HG03378 (cell line): ENCODE measurements around the gene ARHGDIA.

Experiments used
- ATAC-seq: cut with Tn5 transposase; IDR thresholded peaks from one replicate; pipeline ENCODE4 v1.9.1; 2021; ENCODE audit warnings: mild to moderate bottlenecking, moderate library complexity; ENCODE audit not compliant: unreplicated experiment

ARHGDIA gene

DNA sequence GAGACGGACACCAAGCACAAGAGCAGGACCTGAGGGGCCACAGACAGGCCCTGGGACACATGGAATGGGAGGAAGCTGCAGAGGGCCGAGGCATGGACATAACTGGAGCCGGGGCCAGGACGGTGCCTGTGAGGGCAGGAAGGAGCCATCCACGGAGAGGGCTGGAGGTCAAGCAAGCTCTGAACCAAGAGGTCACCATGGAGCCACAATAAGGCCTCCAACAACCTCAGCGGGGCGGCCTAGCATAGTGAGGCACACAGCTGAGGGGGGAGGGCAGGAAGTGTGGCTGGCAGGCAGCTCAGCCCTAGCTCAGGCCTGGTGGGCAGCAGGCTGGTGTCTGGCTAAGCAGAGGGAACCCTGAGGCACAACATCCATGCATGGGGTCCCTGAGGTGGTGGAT is 42.5 kb downstream of the ARHGDIA start:
- no peak for ATAC-seq

DNA sequence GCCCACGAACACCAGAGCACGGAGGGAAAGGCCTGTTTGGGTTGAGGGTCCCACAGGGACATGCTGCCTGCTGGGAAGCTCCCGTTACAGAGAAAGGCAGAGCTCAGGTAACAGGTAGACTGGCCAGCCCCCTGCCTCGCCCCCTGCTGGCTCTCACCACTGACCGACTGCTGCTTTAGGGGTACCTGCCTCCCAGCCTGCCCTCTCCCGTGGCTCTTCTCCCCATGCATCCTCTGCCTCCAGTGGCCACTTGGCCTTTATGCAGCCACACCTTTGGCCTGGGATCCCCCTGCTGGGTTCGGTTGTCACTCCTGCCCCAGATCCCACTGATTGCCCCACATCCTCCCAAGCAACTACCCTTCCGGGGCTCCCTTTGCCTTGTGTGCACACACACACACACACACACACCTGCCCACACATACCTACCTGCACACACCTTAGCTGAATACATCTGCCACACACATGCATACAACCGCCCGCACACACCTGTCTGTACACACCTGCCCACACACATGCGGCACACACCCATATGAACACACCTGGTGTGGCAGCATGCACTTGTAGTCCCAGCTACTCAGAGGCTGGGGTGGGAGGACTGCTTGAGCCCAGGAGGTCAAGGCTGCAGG is 45.2 kb downstream of the ARHGDIA start:
- no peak for ATAC-seq

DNA sequence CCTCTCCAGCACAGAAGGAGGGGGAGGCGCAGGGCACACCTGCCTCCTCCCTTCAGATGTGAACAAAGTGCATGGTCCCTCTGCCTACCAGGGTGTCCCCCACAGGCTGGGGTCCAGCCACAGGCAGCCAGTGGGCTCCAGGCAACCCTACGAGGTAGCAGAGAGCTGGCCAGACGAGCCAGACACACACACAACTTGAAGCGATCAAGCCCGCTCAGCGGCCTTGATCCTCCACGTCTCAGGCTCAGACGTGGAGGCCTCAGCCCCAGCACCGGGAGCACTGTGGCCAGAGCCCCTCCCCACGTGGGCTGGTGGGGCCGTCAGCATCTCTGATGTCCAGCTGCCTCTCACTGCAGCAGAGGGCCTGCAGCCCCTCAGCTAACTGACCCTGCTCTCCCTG is 46.5 kb downstream of the ARHGDIA start:
- no peak for ATAC-seq

DNA sequence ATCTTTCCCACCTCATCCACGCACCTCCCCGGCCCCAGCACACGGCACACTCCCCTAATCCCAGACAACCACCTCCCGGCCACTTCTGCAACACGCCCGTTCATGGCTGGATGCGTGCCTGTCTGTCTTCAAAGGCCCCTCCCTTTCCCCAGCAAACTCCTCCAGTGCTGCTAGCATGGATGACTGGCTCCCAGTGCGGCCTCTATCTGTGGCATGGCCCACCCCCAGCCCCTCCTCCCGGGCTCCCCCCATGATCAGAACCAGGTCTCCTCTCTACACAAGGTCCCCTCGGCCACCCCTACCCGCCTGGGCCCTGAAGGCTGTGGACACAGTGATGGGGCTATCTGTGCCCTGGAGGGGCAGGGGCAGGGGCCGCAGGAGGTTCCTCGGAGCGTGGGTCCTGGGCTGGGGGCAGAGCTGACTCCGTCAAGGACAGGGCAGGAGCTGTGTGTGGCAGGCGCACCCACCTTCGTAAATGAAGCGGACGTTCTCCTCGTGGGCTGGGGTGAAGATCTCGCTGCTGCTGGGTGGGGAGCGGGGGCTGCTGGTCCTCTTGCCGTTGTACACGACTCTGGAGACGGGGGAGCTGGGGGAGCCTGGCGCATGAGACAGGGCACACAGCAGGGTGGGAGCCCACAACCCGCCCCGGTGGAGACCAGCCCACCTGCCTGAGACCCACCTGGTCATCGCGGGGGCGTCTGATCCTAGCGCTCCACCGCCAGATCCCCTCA is 47.2 kb downstream of the ARHGDIA start:
- ATAC-seq: no peak

DNA sequence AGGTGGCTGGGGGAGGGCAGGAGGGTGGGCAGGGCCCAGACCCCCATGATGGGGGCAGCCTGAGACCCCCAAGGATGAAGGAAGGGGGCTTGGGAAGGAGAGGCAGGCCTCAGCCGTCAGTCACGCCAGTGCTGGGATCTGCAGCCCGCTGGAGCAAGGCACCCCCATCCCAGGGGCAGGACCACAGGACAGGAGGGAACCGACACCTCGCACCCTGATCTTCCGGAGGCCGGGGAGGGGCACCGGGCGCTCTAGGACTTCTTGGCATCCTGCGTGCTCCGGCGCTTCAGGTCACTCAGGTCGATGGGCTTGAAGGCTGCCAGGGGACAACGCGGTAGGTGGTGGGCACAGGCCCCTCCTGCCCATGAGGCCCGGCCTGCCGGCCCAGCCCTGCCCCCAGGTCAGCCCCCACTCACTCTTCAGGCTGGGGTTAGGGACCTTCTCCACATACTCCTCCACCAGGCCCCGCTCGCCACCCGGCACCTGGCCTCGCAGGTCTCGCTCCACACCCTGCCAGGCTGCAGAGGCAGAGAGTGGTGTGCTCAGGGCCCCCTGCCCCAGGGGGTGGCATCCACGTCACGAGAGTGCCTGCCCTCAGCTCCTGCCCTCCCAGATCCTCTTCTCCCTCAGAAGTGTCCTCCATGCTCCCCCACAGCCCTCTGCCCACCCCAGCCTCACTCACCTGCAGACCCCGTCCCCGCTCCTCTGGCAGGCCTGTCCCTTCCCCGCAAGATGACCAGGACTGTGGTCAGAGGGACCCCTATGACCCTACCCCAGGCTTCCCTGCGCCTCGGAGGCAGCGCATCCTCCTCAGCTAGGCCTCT is 47.9 kb downstream of the ARHGDIA start:
- ATAC-seq: no peak

DNA sequence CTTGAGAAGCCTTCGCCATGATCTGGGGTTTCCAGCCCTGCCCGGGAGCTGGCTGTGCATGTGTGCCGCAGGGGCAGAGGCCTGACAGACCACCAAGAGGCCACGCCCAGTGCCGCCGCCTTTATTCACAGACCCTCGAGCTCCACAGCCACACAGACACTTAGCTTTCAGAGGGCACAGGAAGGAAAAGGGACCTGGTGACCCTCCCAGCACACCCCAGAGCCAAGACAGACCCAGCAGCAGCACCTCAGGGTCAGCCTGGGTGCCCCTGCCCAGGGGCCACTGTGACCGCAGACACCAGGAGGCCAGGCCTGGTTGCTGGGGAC is 48.9 kb downstream of the ARHGDIA start:
- no peak for ATAC-seq

DNA sequence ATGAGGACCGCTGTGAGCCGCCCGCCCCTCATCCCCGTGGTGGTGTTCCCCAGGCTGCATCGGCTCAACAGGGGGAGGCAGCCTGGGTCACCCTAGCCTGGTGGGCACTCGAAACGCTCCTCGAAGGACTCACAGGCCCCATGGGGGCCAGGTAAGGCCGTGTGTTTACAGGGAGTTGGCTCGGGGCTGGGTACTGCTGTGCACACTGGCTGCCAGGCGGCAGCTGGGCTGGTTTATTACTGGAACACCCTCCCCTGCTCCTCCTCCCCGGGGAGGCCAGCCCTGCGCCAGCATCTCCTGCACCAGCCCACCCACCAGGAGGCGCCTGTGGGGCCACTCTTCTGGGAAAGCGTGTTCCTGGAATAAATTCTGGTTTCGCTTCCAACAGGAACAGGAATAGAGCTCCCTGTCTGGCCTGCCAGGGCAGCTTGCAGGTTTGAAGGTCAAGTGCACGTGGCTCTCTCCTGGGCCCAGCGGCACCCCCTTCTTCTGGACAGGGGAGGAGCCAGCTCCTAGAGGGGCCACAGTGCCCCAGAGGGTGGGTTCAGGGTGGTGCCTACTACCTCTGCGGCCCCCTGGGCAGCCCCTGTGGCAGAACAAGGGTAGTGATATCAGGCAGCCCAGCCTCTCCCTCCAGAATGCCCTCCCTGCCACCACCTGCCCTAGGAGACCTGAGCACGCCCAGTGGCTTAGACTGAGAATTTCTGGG is 49.4 kb downstream of the ARHGDIA start:
- ATAC-seq: no peak

DNA sequence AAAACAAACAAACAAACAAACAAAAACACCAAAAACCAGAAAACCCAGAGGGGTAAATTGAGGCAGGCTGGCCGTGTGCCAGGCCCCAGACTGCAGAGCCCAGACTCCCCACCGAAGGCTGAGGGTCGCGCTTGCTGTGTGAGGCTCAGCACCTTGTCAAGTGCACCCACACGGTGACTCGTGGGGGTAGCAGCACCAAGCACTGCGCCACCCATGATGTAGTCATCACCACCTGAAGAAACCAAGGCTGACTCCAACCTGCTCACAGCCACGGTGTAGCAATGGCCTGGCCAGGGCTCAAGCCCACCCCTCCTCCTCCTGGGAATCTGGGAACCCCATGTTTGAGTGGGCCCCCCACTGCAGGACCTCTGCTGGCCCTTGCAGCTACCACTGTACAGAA is 50.0 kb downstream of the ARHGDIA start:
- ATAC-seq: no peak

DNA sequence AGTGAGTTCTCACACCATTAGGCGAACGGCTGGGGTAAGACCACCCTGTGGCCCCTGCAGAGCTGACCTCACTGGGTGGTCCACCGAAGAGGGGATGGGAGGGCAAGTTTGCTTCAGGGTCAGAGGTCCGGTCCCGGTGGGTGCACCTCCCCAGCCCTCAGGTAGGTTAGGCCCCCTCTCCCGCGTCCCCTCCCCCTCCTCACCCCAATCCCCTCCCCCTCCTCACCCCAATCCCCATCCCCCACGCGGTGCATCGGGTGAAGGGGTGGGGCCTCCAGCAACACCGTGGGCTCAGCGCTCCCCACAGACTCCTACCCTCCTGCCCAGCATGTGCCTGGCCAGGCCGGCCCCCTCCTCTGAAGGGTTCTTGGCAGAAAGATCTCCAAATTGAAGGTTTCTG is 51.4 kb downstream of the ARHGDIA start:
- no peak for ATAC-seq

DNA sequence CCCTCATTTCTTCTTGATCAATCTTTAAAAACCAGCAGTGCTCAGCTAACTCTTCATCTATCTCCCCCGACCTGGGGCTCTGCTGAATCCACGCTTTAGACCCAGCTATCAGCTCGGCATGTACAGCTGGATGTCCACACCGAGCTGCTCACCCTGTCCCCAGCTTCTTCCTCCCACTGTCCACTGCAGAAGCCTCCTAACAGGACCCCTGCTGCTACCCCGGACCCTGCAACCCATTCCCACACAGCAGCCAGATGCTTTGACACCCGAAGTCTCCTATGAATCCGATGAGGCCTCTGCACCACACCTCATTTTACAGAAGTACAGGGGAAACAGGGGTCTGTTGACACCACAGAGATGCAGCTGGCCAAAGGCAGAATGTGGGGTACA is 53.4 kb downstream of the ARHGDIA start:
- no peak for ATAC-seq
